ENCODE data around the gene ARHGAP22.
"Not testable (repeated sequence)": the region's sequence is repeated elsewhere in the genome, so short reads cannot be mapped to it uniquely, and the experiment has no call there.

ARHGAP22 gene

DNA sequence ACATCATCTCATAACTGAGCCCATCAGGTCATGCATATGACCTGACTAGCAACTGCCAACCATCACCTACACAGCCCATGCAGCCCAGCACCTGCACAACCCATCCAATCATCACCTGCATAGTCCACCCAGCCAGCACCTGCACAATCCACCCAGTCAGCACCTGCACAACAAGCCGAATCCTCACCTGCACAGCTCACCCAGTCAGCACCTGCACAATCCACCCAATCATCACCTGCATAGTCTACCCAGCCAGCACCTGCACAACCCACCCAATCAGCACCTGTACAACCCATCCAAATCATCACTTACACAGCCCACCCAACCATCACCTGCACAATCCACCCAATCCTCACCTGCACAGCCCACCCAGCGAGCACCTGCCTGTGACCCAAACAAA lies 46.4 kb upstream of the ARHGAP22 start:
- Histone ChIP-seq H3K36me3 (no peaks in the 10 kb centered on the region), H3K27ac (no peak overlapping the region), H3K4me1 (peaks cover 0 to 11% (median 7%) of the 10 kb centered on the region in 4 donors), H3K27me3 (no peaks in the 10 kb centered on the region), H3K4me3 (no peak overlapping the region), H3K9me3 (no peaks in the 10 kb centered on the region)
- no peak for DNase-seq
- intact Hi-C loops (cut with DNase I; ENCODE audit: low total_unique reads): loop anchor here (10.0 kb wide), 1 partner anchor 334 kb away; no protein-coding TSS in a partner anchor
- TF ChIP-seq CTCF (IDR thresholded peaks at IDR 0.05): no peak

- H3K27ac ChIP-seq: no peak overlapping the region
- intact Hi-C loops (cut with DNase I; ENCODE audit: low total_unique reads): no loop called here
- no peaks in the 10 kb centered on the region for H3K4me1 ChIP-seq
- TF ChIP-seq CTCF (IDR thresholded peaks at IDR 0.05): no peak
- no peak overlapping the region for H3K4me3 ChIP-seq
- no peaks in the 10 kb centered on the region for H3K27me3 ChIP-seq
- no peaks in the 10 kb centered on the region for H3K9me3 ChIP-seq
- H3K36me3 ChIP-seq: no peaks in the 10 kb centered on the region
- no peak for DNase-seq
Observed at GRCh38 chr10:48649349-48649944, 44.6 kb upstream of the ARHGAP22 start.

- Histone ChIP-seq H3K27me3 (no peaks in the 10 kb centered on the region), H3K9me3 (no peaks in the 10 kb centered on the region), H3K36me3 (no peaks in the 10 kb centered on the region), H3K4me3 (no peak overlapping the region), H3K27ac (no peak overlapping the region), H3K4me1 (no peaks in the 10 kb centered on the region)
- no peak for DNase-seq
- TF ChIP-seq CTCF (IDR thresholded peaks at IDR 0.05): no peak
- intact Hi-C loops (cut with DNase I; ENCODE audit: low total_unique reads): no loop called here
Observed at GRCh38 chr10:48648172-48648942, 43.5 kb upstream of the ARHGAP22 start.

DNA sequence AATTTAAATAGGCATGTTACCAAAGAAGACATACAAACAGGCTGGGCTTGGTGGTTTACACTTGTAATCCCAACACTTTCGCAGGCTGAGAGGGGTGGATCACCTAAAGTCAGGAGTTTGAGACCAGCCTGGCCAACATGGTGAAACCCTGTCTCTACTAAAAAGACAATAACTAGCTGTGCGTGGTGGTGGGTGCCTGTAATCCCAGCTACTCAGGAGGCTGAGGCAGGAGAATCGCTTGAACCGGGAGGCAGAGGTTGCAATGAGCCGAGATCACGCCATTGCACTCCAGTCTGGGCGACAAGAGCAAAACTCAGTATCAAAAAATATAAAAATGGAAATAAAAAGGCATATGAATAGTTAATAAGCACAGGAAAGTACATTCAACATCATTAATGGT lies 42.2 kb upstream of the ARHGAP22 start:
- DNase-seq; H3K4me1 ChIP-seq; H3K9me3 ChIP-seq; H3K27me3 ChIP-seq; H3K4me3 ChIP-seq; H3K27ac ChIP-seq; intact Hi-C loops (cut with DNase I; ENCODE audit: low total_unique reads); H3K36me3 ChIP-seq: not testable (repeated sequence)

GRCh38 chr10:48645600-48645999 lies 40.7 kb upstream of the ARHGAP22 start:
- no peak overlapping the region for H3K27ac ChIP-seq
- TF ChIP-seq CTCF (IDR thresholded peaks at IDR 0.05): no peak

GRCh38 chr10:48641099-48641690 lies 36.3 kb upstream of the ARHGAP22 start:
- H3K36me3 ChIP-seq; H3K27me3 ChIP-seq; DNase-seq; intact Hi-C loops (cut with DNase I; ENCODE audit: low total_unique reads); H3K27ac ChIP-seq; H3K4me3 ChIP-seq; H3K4me1 ChIP-seq: not testable (repeated sequence)
- H3K9me3 ChIP-seq: peaks cover 0 to 18% (median 0%) of the 10 kb centered on the region in 3 donors

More at GRCh38 chr10:48645600-48645999, 40.7 kb upstream of the ARHGAP22 start:
- intact Hi-C loops (cut with DNase I; ENCODE audit: low total_unique reads): no loop called here
- Histone ChIP-seq H3K4me1 (no peaks in the 10 kb centered on the region), H3K4me3 (no peak overlapping the region), H3K27me3 (no peaks in the 10 kb centered on the region), H3K36me3 (no peaks in the 10 kb centered on the region), H3K9me3 (peaks cover 0 to 15% (median 0%) of the 10 kb centered on the region in 3 donors)
- no peak for DNase-seq
